ENCODE measurements around the gene BACE2. TPM values are rescaled to one million over a fixed set of nuclear protein-coding genes. Genes with fewer than 3 reads are reported as not detected.

Gene BACE2
- total RNA-seq, 2 donors from 2014 or later, result 9.1 to 16.7 TPM

DNA sequence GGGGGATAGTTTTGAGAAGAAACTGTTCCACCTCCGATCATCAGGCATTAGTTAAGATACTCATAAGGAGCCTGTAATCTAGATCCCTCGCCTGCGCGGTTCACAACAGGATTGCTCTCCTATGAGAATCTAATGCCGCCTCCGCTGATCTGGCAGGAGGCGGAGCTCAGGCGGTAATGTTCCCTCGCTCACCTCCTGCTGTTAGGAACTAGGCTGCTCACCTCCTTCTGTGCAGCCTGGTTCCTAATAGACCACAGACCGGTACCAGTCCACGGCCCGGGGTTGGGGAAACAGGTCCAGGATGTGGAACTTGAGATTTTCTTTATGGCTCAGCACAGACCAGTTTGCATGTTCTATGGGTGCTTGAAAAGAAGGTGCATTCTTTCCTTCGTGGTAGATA, 121.5 kb downstream of the BACE2 start:
- Histone ChIP-seq H3K9me3 (ENCODE audit: control insufficient read depth, low read length) (peaks cover 15% of the 10 kb centered on the region), H3K27me3 (ENCODE audit: control insufficient read depth, insufficient read depth, low read length, poor library complexity, severe bottlenecking) (no peaks in the 10 kb centered on the region), H3K27ac (ENCODE audit: low read depth, low read length) (no peak overlapping the region), H3K4me3 (ENCODE audit: low read length) (no peak overlapping the region), H3K36me3 (ENCODE audit: control insufficient read depth, insufficient read depth, low read length) (no peaks in the 10 kb centered on the region), H3K9ac (ENCODE audit: extremely low read depth, low read length, poor library complexity, severe bottlenecking) (no peak overlapping the region), H3K4me1 (ENCODE audit: control insufficient read depth, insufficient read depth, low read length) (no peaks in the 10 kb centered on the region)
- Mint-ChIP-seq H3K27me3 (ENCODE audit: insufficient read depth) (peaks cover 5% of the 10 kb centered on the region), H3K9me3 (peaks cover 19% of the 10 kb centered on the region), H3K27ac (no peak overlapping the region), H3K4me3 (no peak overlapping the region), H3K36me3 (ENCODE audit: low read depth) (no peaks in the 10 kb centered on the region), H3K4me1 (no peaks in the 10 kb centered on the region)
- peak; percentile 57 for DNase-seq
- TF ChIP-seq, protein P1, sequence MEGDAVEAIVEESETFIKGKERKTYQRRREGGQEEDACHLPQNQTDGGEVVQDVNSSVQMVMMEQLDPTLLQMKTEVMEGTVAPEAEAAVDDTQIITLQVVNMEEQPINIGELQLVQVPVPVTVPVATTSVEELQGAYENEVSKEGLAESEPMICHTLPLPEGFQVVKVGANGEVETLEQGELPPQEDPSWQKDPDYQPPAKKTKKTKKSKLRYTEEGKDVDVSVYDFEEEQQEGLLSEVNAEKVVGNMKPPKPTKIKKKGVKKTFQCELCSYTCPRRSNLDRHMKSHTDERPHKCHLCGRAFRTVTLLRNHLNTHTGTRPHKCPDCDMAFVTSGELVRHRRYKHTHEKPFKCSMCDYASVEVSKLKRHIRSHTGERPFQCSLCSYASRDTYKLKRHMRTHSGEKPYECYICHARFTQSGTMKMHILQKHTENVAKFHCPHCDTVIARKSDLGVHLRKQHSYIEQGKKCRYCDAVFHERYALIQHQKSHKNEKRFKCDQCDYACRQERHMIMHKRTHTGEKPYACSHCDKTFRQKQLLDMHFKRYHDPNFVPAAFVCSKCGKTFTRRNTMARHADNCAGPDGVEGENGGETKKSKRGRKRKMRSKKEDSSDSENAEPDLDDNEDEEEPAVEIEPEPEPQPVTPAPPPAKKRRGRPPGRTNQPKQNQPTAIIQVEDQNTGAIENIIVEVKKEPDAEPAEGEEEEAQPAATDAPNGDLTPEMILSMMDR (conservative IDR thresholded peaks at IDR 0.05), result no peak
- WGBS, 2 experiments (ENCODE audit: insufficient coverage in 1 of 2, insufficient read length in 1 of 2), result 80 to 81% methylated on average over 7 to 13 of the region's 13 CpGs

DNA sequence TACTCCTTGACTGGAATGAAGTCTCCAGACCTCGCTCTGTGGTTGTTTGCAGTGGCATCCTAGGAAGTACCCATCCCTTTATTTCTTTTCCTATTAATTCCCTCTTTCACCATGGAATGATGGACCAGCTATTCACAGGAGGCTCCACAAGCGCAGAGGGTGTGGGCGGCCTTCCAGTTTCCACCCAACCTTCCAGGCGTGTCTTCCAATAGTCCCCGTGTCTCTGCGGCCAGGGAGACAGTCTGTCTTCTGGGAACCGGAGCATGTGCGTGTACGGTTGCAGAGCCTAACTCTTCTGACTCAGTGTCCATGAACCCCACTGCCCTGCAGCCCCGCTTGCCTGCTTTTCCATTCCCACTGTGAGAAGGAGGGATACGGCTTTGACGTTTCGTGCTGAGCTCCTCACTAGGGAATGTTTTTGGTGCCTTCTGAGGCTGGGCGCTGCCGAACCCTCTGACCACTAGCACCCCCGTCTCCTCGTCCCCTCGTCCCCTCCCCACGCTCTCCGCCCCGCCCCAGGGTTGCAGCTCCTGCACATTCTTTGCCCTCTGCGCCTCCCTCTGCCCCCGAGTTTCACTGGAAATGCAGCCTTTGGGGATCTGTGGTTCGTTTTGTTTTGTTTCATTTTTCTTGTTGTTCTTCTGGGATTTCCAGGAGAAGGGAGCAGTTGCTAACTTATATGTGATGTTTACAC, 122.3 kb downstream of the BACE2 start:
- no peak overlapping the region for H3K4me3 ChIP-seq (ENCODE audit: low read length)
- H3K27ac Mint-ChIP-seq, result no peak overlapping the region
- H3K9ac ChIP-seq (ENCODE audit: extremely low read depth, low read length, poor library complexity, severe bottlenecking), result no peak overlapping the region
- H3K27me3 ChIP-seq (ENCODE audit: control insufficient read depth, insufficient read depth, low read length, poor library complexity, severe bottlenecking), result no peaks in the 10 kb centered on the region
- no peaks in the 10 kb centered on the region for H3K36me3 Mint-ChIP-seq (ENCODE audit: low read depth)
- no peak overlapping the region for H3K27ac ChIP-seq (ENCODE audit: low read depth, low read length)
- no peaks in the 10 kb centered on the region for H3K4me1 ChIP-seq (ENCODE audit: control insufficient read depth, insufficient read depth, low read length)
- no peak for DNase-seq
- H3K9me3 ChIP-seq (ENCODE audit: control insufficient read depth, low read length), result peaks cover 15% of the 10 kb centered on the region
- no peaks in the 10 kb centered on the region for H3K4me1 Mint-ChIP-seq
- H3K36me3 ChIP-seq (ENCODE audit: control insufficient read depth, insufficient read depth, low read length), result no peaks in the 10 kb centered on the region
- TF ChIP-seq, protein P1 (conservative IDR thresholded peaks at IDR 0.05), result no peak
- H3K27me3 Mint-ChIP-seq (ENCODE audit: insufficient read depth), result peaks cover 5% of the 10 kb centered on the region
- H3K4me3 Mint-ChIP-seq, result no peak overlapping the region
- 83 to 90% methylated on average over 18 to 24 of the region's 24 CpGs for WGBS, 2 experiments (ENCODE audit: insufficient coverage in 1 of 2, insufficient read length in 1 of 2)
- peaks cover 19% of the 10 kb centered on the region for H3K9me3 Mint-ChIP-seq

DNA sequence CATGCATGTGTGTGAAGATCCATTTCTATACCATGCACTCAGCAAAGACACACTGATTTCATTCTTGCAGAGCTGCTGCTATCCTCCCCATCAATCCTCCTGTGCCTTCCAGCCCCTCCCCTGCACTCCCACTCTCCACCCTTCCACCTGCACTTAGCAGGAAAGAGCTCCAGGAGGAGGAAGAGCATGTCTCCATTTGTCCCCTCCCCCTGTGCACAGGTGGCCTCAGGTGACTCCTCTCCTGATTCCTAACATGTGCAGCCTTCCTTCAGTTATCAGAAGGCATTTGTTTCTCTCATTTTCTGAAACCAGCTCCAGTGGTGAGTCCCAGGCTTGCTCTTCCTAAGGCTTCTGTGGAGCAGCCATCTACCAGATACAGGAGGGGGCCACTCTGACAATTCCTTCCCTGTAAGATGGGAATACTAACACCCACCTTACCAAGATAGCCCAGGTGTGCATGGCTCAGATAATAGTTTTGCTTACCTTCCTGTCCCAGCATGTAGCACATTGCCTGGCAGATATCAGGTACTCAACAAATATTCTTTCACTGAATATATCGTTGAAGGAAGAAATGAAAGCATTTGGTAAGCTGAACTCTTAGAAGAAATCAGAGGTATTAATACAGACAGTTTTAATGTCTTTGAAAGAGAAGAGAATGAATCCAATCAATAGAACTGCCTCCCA, 126.7 kb downstream of the BACE2 start:
- WGBS, 2 experiments (ENCODE audit: insufficient coverage in 1 of 2, insufficient read length in 1 of 2), result 100% methylated on average over 1 of the region's 1 CpG; no CpG with 5 or more reads in 1 of the 2 experiments
- no peak overlapping the region for H3K4me3 ChIP-seq (ENCODE audit: low read length)
- Mint-ChIP-seq H3K9me3 (peaks cover 36% of the 10 kb centered on the region), H3K27me3 (ENCODE audit: insufficient read depth) (peaks cover 5% of the 10 kb centered on the region), H3K4me1 (no peaks in the 10 kb centered on the region), H3K36me3 (ENCODE audit: low read depth) (no peaks in the 10 kb centered on the region), H3K4me3 (no peak overlapping the region), H3K27ac (no peak overlapping the region)
- no peak for DNase-seq
- TF ChIP-seq, protein P1 (conservative IDR thresholded peaks at IDR 0.05), result no peak
- H3K4me1 ChIP-seq (ENCODE audit: control insufficient read depth, insufficient read depth, low read length), result no peaks in the 10 kb centered on the region
- H3K9ac ChIP-seq (ENCODE audit: extremely low read depth, low read length, poor library complexity, severe bottlenecking), result no peak overlapping the region
- peaks cover 15% of the 10 kb centered on the region for H3K9me3 ChIP-seq (ENCODE audit: control insufficient read depth, low read length)
- H3K27ac ChIP-seq (ENCODE audit: low read depth, low read length), result no peak overlapping the region
- no peaks in the 10 kb centered on the region for H3K27me3 ChIP-seq (ENCODE audit: control insufficient read depth, insufficient read depth, low read length, poor library complexity, severe bottlenecking)
- H3K36me3 ChIP-seq (ENCODE audit: control insufficient read depth, insufficient read depth, low read length), result no peaks in the 10 kb centered on the region

Data from endodermal cell (in vitro differentiated cells).